Right lung (tissue), 5 donors: ENCODE results near the gene AP2M1. TPM values are rescaled to one million over a fixed set of nuclear protein-coding genes. Genes with fewer than 3 reads are reported as not detected.
A peak's percentile ranks its signal among the peaks of the same experiment; 100 is the strongest.

Source experiments
- DNase-seq, 2 donors: peaks; one replicate each; pipeline ENCODE4 v3.0.0-alpha.2; 2013
- polyA plus RNA-seq, 5 donors: library from polyadenylated mRNA; unstranded; fragments of 120-200 nt; gene quantifications; one replicate each; pipeline versions ENCODE4 v1.2.1 to v1.2.3, GENCODE V29; 2013; ENCODE audit warnings: inconsistent platforms in 1 of 5, low replicate concordance in 1 of 5; ENCODE audit not compliant: insufficient read length in 5 of 5, insufficient read depth in 1 of 5

Gene AP2M1
- polyA plus RNA-seq, 5 donors = 318 to 368 (median 328) TPM

GRCh38 chr3:184211297-184211696, 36.6 kb downstream of the AP2M1 start:
- no peak for DNase-seq

GRCh38 chr3:184211718-184212117, 37.1 kb downstream of the AP2M1 start:
- DNase-seq = no peak

GRCh38 chr3:184218814-184219213, 44.2 kb downstream of the AP2M1 start:
- no peak for DNase-seq

GRCh38 chr3:184222521-184222920, 47.9 kb downstream of the AP2M1 start:
- no peak for DNase-seq

- DNase-seq = no peak
Observed at GRCh38 chr3:184223946-184224345, 49.3 kb downstream of the AP2M1 start.

- no peak for DNase-seq
Observed at GRCh38 chr3:184227481-184227935, 52.9 kb downstream of the AP2M1 start.

- DNase-seq = no peak
Observed at GRCh38 chr3:184228376-184229137, 53.9 kb downstream of the AP2M1 start.

GRCh38 chr3:184229394-184230080, 54.9 kb downstream of the AP2M1 start, which contains the start of gene VWA5B2:
TSS of gene VWA5B2 (plus strand) at chr3:184229585. CDS start at chr3:184230529, 944 bp downstream.
- peak in 1 of 2 donors; percentile 32 for DNase-seq

- no peak for DNase-seq
Observed at GRCh38 chr3:184230081-184230602, 55.5 kb downstream of the AP2M1 start.

GRCh38 chr3:184230603-184231528, 56.2 kb downstream of the AP2M1 start:
- no peak for DNase-seq

GRCh38 chr3:184231671-184232070, 57.0 kb downstream of the AP2M1 start:
- no peak for DNase-seq

- DNase-seq = no peak
Observed at GRCh38 chr3:184233127-184233843, 58.6 kb downstream of the AP2M1 start.

Other genes with a start within 250 kb of the AP2M1 start
- 10 to 100 TPM; 61.9 to 85.7 (median 85.3) TPM for gene ABCC5, start 157.0 kb upstream of the AP2M1 start, polyA plus RNA-seq
- not detected for gene HTR3D, start 143.1 kb upstream of the AP2M1 start, polyA plus RNA-seq
- gene HTR3C, start 121.8 kb upstream of the AP2M1 start, polyA plus RNA-seq = under 1 TPM; 0.09 to 0.14 (median 0.11) TPM
- gene HTR3E, start 77.8 kb upstream of the AP2M1 start, polyA plus RNA-seq = not detected
- gene EIF2B5, start 39.5 kb upstream of the AP2M1 start, polyA plus RNA-seq = 10 to 100 TPM; 54.5 to 61.9 (median 56.8) TPM
- 100 to 1,000 TPM in 2 of 5 donors, 10 to 100 TPM in 3; 69.5 to 103 (median 96.1) TPM for gene DVL3, start 19.5 kb upstream of the AP2M1 start, polyA plus RNA-seq
- gene ABCF3, start 11.3 kb downstream of the AP2M1 start, polyA plus RNA-seq = 10 to 100 TPM; 52.0 to 70.3 (median 63.0) TPM
- 1 to 10 TPM in 4 of 5 donors, under 1 TPM in 1; 0.95 to 2.2 (median 1.6) TPM for gene VWA5B2, start 54.7 kb downstream of the AP2M1 start, polyA plus RNA-seq
- 10 to 100 TPM; 23.0 to 37.6 (median 25.5) TPM for gene ALG3, start 74.1 kb downstream of the AP2M1 start, polyA plus RNA-seq
- gene EEF1AKMT4, start 74.8 kb downstream of the AP2M1 start, polyA plus RNA-seq = 1 to 10 TPM; 1.8 to 4.0 (median 2.5) TPM
- under 1 TPM; 0.13 to 0.29 (median 0.16) TPM for gene CAMK2N2, start 86.7 kb downstream of the AP2M1 start, polyA plus RNA-seq
- gene ECE2, start 101.2 kb downstream of the AP2M1 start, polyA plus RNA-seq = under 1 TPM in 1 of 5 donors, not detected in 4; 0.13 TPM
- 100 to 1,000 TPM; 183 to 213 (median 205) TPM for gene PSMD2, start 124.4 kb downstream of the AP2M1 start, polyA plus RNA-seq
- gene EIF4G1, start 139.8 kb downstream of the AP2M1 start, polyA plus RNA-seq = 100 to 1,000 TPM; 141 to 216 (median 161) TPM
- 10 to 100 TPM in 4 of 5 donors, 1 to 10 TPM in 1; 10.0 to 17.4 (median 15.7) TPM for gene FAM131A, start 162.7 kb downstream of the AP2M1 start, polyA plus RNA-seq
- gene CLCN2, start 186.8 kb downstream of the AP2M1 start, polyA plus RNA-seq = 10 to 100 TPM in 2 of 5 donors, 1 to 10 TPM in 3; 8.6 to 12.5 (median 9.8) TPM
- gene POLR2H, start 186.9 kb downstream of the AP2M1 start, polyA plus RNA-seq = 10 to 100 TPM; 80.2 to 98.2 (median 89.6) TPM
- gene THPO, start 203.4 kb downstream of the AP2M1 start, polyA plus RNA-seq = 1 to 10 TPM; 1.1 to 2.4 (median 1.7) TPM
- 10 to 100 TPM; 11.6 to 15.4 (median 15.0) TPM for gene CHRD, start 205.2 kb downstream of the AP2M1 start, polyA plus RNA-seq